ENCODE measurements around the gene PPM1M.
A peak's percentile ranks its signal among the peaks of the same experiment; 100 is the strongest.

PPM1M gene

DNA sequence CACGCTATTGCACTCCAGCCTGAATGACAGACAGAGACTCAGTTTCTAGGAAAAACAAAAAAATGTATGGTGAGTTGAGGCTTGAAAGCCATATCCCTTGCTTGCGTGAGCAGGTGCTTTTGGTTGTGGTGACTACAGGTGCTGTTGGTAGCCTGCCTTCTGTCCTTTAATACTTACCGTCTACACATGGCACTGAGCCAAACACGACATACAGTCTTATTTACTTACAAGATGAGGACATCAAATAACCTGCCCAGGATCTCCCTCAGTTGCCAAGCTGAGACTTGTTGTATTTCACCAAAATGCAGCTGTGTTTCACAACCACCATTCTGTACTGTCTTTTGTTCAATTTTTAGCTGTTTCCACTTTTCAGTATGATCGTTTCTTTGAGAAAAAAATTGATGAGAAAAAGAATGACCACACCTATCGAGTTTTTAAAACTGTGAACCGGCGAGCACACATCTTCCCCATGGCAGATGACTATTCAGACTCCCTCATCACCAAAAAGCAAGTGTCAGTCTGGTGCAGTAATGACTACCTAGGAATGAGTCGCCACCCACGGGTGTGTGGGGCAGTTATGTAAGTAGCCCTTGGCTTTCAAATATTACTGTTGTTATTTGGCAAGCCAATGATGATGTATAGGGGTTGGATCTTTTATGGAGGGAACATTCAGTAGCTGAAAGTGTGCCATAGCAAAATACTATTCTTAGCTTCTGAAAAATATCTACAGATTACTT lies 41.1 kb upstream of the PPM1M start:
- no peaks in the 10 kb centered on the region for H3K27me3 ChIP-seq (ENCODE audit: insufficient read depth, low read length)
- no peak overlapping the region for H2AFZ ChIP-seq (ENCODE audit: low read length, unreplicated experiment)
- peaks cover 17% of the 10 kb centered on the region for H3K4me1 ChIP-seq (ENCODE audit: control insufficient read depth, insufficient read depth, low read length, unreplicated experiment)
- no peak overlapping the region for H3K27ac ChIP-seq (ENCODE audit: low read depth, low read length)
- peaks cover under 1% of the 10 kb centered on the region for H3K79me2 ChIP-seq (ENCODE audit: control insufficient read depth, insufficient read depth, low read length, unreplicated experiment)
- peaks cover 52% of the 10 kb centered on the region for H3K36me3 ChIP-seq (ENCODE audit: insufficient read depth, low read length)
- H3K4me3 ChIP-seq (ENCODE audit: low read depth, low read length): no peak overlapping the region

DNA sequence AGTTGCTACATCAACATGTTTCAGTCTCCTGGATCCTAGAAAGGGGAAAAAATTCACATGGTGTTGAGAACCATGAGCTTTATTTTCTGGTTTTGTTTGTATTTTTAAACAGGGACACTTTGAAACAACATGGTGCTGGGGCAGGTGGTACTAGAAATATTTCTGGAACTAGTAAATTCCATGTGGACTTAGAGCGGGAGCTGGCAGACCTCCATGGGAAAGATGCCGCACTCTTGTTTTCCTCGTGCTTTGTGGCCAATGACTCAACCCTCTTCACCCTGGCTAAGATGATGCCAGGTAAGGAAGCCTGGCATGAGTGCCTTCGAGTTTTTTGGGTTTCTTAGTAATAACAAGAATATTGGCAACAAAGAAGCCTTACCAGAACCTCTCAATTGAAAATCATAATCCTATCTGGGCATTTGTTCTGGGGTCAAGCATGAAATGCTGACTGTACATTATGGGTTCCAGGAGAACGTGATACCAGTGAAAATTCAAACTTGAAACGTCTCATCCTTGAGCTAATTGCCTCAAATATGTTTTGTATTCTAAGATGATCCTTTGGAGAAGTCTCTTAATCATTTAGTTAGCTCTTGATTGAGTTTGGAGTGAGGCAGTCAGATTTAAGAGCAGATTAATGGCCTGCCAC lies 39.7 kb upstream of the PPM1M start:
- Histone ChIP-seq H3K27ac (ENCODE audit: low read depth, low read length) (no peak overlapping the region), H3K36me3 (ENCODE audit: insufficient read depth, low read length) (peaks cover 57% of the 10 kb centered on the region), H3K79me2 (ENCODE audit: control insufficient read depth, insufficient read depth, low read length, unreplicated experiment) (no peaks in the 10 kb centered on the region), H3K4me1 (ENCODE audit: control insufficient read depth, insufficient read depth, low read length, unreplicated experiment) (peaks cover 9% of the 10 kb centered on the region), H3K27me3 (ENCODE audit: insufficient read depth, low read length) (no peaks in the 10 kb centered on the region), H2AFZ (ENCODE audit: low read length, unreplicated experiment) (no peak overlapping the region), H3K4me3 (ENCODE audit: low read depth, low read length) (no peak overlapping the region)

DNA sequence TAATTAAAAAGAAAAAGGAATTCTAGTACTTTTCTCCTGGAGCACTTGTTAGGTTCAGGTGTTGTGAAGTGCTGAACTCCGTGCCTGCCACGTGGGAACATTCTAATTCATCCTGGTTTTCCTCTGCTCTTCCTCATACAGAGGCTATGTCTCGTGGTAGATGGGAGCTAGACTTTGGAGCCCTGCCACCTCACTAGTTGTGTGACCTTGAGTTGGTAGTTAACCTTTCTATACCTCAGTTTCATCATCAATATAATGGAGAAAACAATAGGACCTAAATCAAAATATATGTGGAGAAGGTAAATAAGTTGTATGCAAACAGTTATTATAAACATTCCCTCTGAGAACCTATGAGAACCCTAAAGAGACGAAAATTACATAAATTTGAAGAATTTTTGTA lies 37.0 kb upstream of the PPM1M start:
- Histone ChIP-seq H3K4me3 (ENCODE audit: low read depth, low read length) (no peak overlapping the region), H3K4me1 (ENCODE audit: control insufficient read depth, insufficient read depth, low read length, unreplicated experiment) (no peaks in the 10 kb centered on the region), H3K36me3 (ENCODE audit: insufficient read depth, low read length) (peaks cover 53% of the 10 kb centered on the region), H3K27me3 (ENCODE audit: insufficient read depth, low read length) (no peaks in the 10 kb centered on the region), H2AFZ (ENCODE audit: low read length, unreplicated experiment) (no peak overlapping the region), H3K79me2 (ENCODE audit: control insufficient read depth, insufficient read depth, low read length, unreplicated experiment) (no peaks in the 10 kb centered on the region), H3K27ac (ENCODE audit: low read depth, low read length) (no peak overlapping the region)

DNA sequence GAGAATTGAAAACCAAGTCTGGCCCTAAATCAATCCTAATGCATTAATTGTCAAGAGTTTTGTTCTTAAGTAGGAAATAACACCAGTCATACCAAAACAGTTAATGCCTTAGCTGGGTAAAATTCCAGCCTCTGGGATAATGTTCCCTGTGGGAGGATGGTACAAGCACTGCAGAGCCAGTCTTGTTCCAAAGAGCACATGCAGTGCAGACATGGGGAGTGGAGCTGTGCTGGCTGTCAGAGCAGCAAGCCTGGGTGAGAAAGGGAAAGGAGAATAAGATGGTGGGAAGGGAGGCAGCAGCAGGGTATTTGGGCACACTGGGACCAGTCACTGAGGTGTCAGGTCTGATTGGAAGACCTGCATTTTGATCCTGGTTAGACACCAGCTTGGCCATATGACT lies 35.5 kb upstream of the PPM1M start:
- peaks cover 60% of the 10 kb centered on the region for H3K36me3 ChIP-seq (ENCODE audit: insufficient read depth, low read length)
- no peak overlapping the region for H3K27ac ChIP-seq (ENCODE audit: low read depth, low read length)
- H3K4me3 ChIP-seq (ENCODE audit: low read depth, low read length): no peak overlapping the region
- no peaks in the 10 kb centered on the region for H3K27me3 ChIP-seq (ENCODE audit: insufficient read depth, low read length)
- H3K79me2 ChIP-seq (ENCODE audit: control insufficient read depth, insufficient read depth, low read length, unreplicated experiment): no peaks in the 10 kb centered on the region
- no peaks in the 10 kb centered on the region for H3K4me1 ChIP-seq (ENCODE audit: control insufficient read depth, insufficient read depth, low read length, unreplicated experiment)
- no peak overlapping the region for H2AFZ ChIP-seq (ENCODE audit: low read length, unreplicated experiment)

DNA sequence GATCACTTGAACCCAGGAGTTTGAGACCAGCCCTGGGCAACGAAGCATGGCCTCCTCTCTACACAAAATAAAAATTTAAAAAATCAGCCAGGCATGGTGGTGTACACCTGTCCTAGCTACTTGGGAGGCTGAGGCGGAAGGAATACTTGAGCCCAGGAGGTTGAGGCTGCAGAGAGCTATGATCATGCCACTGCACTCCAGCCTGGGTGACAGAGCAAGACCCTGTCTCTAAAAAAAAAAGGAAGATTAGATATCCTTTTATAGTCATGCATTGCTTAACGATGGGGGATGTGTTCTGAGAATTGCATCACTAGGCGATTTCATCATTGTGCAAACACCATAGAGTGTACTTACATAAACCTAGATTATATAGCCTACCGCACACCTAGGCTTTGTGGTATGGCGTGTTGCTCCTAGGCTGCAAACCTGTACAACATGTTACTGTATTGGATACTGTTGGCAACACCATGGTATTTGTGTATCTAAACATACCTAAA lies 35.0 kb upstream of the PPM1M start:
- no peaks in the 10 kb centered on the region for H3K79me2 ChIP-seq (ENCODE audit: control insufficient read depth, insufficient read depth, low read length, unreplicated experiment)
- no peak overlapping the region for H3K27ac ChIP-seq (ENCODE audit: low read depth, low read length)
- H3K27me3 ChIP-seq (ENCODE audit: insufficient read depth, low read length): no peaks in the 10 kb centered on the region
- H2AFZ ChIP-seq (ENCODE audit: low read length, unreplicated experiment): no peak overlapping the region
- peaks cover 54% of the 10 kb centered on the region for H3K36me3 ChIP-seq (ENCODE audit: insufficient read depth, low read length)
- H3K4me3 ChIP-seq (ENCODE audit: low read depth, low read length): no peak overlapping the region
- no peaks in the 10 kb centered on the region for H3K4me1 ChIP-seq (ENCODE audit: control insufficient read depth, insufficient read depth, low read length, unreplicated experiment)

DNA sequence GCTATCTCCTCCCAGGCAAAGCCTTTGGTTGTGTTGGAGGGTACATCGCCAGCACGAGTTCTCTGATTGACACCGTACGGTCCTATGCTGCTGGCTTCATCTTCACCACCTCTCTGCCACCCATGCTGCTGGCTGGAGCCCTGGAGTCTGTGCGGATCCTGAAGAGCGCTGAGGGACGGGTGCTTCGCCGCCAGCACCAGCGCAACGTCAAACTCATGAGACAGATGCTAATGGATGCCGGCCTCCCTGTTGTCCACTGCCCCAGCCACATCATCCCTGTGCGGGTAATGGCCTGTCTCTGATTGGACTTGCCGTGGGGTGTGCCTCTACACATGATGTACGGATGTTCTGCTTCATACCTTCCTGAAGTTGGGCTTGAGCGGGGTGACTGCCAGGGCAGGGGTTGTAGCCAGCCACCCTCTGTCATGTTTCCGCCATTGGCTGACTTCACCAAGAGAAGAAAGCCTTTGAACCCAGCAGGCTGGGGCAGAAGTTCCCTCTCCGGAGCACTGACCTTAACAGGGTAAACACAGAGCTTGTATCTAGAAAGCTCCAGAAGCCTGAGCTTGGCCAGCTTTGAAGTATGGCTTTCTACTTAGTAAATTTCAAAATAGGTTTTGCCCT lies 34.2 kb upstream of the PPM1M start:
- H3K27ac ChIP-seq (ENCODE audit: low read depth, low read length): no peak overlapping the region
- H3K4me3 ChIP-seq (ENCODE audit: low read depth, low read length): no peak overlapping the region
- peaks cover 46% of the 10 kb centered on the region for H3K36me3 ChIP-seq (ENCODE audit: insufficient read depth, low read length)
- H3K4me1 ChIP-seq (ENCODE audit: control insufficient read depth, insufficient read depth, low read length, unreplicated experiment): peaks cover under 1% of the 10 kb centered on the region
- no peaks in the 10 kb centered on the region for H3K27me3 ChIP-seq (ENCODE audit: insufficient read depth, low read length)
- H3K79me2 ChIP-seq (ENCODE audit: control insufficient read depth, insufficient read depth, low read length, unreplicated experiment): no peaks in the 10 kb centered on the region
- H2AFZ ChIP-seq (ENCODE audit: low read length, unreplicated experiment): no peak overlapping the region

DNA sequence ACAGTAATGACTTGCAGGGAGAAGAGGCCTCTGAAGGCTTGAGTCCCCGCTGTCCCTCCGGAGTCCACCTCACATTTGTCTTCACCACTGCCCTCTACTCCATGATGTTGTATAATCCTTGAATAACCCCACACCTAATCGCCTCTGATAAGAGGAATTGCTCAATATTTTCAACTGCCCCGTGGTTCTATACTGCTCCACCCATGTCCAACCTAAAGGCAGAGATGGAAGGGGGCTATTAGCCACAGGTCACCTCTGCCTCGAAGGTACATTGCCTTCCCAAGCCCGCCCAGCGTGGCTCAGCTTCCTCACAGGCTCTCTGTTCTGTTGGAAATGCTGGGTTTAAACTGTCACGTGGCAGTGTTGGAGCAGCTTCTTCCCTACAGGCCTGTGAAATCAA lies 32.6 kb upstream of the PPM1M start:
- Histone ChIP-seq H3K4me1 (ENCODE audit: control insufficient read depth, insufficient read depth, low read length, unreplicated experiment) (peaks cover 13% of the 10 kb centered on the region), H3K36me3 (ENCODE audit: insufficient read depth, low read length) (peaks cover 37% of the 10 kb centered on the region; the same call in 1 of the 2 replicates), H2AFZ (ENCODE audit: low read length, unreplicated experiment) (no peak overlapping the region), H3K4me3 (ENCODE audit: low read depth, low read length) (no peak overlapping the region), H3K27ac (ENCODE audit: low read depth, low read length) (no peak overlapping the region), H3K27me3 (ENCODE audit: insufficient read depth, low read length) (no peaks in the 10 kb centered on the region), H3K79me2 (ENCODE audit: control insufficient read depth, insufficient read depth, low read length, unreplicated experiment) (no peaks in the 10 kb centered on the region)

DNA sequence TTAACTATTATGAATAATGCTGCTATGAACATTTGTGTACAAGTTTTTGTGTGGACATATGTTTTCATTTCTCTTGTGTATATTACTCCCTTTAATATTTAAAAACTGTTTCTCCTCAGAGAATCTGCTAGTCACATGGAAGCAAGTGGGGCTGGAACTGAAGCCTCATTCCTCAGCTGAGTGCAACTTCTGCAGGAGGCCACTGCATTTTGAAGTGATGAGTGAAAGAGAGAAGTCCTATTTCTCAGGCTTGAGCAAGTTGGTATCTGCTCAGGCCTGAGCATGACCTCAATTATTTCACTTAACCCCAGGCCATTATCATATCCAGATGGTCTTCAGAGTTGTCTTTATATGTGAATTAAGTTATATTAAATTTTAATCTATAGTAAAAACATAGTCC lies 31.7 kb upstream of the PPM1M start:
- Histone ChIP-seq H3K4me1 (ENCODE audit: control insufficient read depth, insufficient read depth, low read length, unreplicated experiment) (peaks cover 13% of the 10 kb centered on the region), H3K36me3 (ENCODE audit: insufficient read depth, low read length) (peaks cover 28% of the 10 kb centered on the region; the same call in 1 of the 2 replicates), H3K79me2 (ENCODE audit: control insufficient read depth, insufficient read depth, low read length, unreplicated experiment) (no peaks in the 10 kb centered on the region), H3K27me3 (ENCODE audit: insufficient read depth, low read length) (no peaks in the 10 kb centered on the region), H2AFZ (ENCODE audit: low read length, unreplicated experiment) (no peak overlapping the region), H3K4me3 (ENCODE audit: low read depth, low read length) (no peak overlapping the region), H3K27ac (ENCODE audit: low read depth, low read length) (no peak overlapping the region)

DNA sequence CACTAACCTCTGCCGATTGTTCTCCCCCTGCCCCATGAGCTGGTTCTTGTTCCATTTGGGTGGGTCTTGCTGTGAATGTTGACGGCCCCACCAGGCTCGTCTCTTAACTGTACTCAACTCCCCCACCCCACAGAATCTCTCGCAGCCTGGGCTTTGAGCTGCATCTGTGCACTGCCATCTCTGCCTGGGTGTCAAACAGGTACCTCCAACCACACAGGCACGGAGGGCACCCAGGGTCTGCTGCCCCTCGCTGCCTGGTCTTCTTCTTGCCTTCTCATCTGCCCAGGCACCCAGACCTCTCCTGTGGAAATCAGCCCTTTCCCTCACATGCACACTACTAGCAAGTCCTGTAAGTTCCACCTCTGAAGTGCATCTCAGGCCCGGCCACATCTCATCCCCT lies 30.2 kb upstream of the PPM1M start:
- Histone ChIP-seq H3K36me3 (ENCODE audit: insufficient read depth, low read length) (peaks cover 24% of the 10 kb centered on the region; the same call in 1 of the 2 replicates), H3K4me3 (ENCODE audit: low read depth, low read length) (no peak overlapping the region), H3K79me2 (ENCODE audit: control insufficient read depth, insufficient read depth, low read length, unreplicated experiment) (no peaks in the 10 kb centered on the region), H3K27me3 (ENCODE audit: insufficient read depth, low read length) (no peaks in the 10 kb centered on the region), H3K27ac (ENCODE audit: low read depth, low read length) (no peak overlapping the region), H2AFZ (ENCODE audit: low read length, unreplicated experiment) (no peak overlapping the region), H3K4me1 (ENCODE audit: control insufficient read depth, insufficient read depth, low read length, unreplicated experiment) (peaks cover 13% of the 10 kb centered on the region)

DNA sequence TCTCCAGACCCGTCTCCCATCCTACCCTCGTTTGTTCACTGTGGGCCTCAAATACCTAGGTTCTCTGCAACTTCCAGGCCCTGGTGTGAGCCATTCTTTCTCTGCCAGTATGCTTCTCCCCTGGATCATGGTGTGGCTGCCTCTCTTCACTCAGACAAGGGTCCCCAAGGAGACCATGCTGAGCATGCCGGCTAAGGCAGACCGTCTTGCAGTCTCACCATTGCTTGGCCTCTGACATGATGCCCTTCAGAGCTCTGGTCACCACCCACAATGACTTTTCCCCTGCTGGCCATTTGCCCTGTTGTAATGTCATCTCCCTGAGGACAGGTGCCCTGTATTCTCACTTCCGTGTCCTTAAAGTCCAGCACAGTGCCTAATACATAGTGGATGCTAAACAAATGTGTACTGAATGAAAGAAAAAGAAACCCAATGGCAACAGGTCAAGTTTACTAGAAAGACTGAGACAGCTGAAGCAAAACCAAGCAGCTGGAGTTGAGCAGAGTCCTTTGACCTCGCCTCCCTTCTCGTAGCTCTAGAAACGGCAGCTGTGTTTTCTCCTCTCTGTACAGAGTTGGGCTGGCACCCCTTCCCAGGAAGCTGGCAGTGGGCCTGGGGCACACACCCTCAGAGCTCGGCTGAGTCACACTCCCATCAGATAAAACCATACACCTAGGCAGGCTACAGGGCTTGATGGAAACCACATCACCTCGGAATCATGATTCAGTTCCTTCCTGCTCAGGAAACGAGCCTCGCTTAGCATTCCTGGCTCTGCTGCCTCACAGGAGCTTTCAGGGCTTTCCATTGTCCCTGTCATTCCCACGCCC lies 28.8 kb upstream of the PPM1M start:
- Histone ChIP-seq H3K36me3 (ENCODE audit: insufficient read depth, low read length) (peaks cover 14% of the 10 kb centered on the region; the same call in 1 of the 2 replicates), H3K27ac (ENCODE audit: low read depth, low read length) (peak overlapping the region; percentile 45; the same call in 1 of the 2 replicates), H2AFZ (ENCODE audit: low read length, unreplicated experiment) (no peak overlapping the region), H3K79me2 (ENCODE audit: control insufficient read depth, insufficient read depth, low read length, unreplicated experiment) (no peaks in the 10 kb centered on the region), H3K4me1 (ENCODE audit: control insufficient read depth, insufficient read depth, low read length, unreplicated experiment) (peaks cover 13% of the 10 kb centered on the region), H3K4me3 (ENCODE audit: low read depth, low read length) (no peak overlapping the region), H3K27me3 (ENCODE audit: insufficient read depth, low read length) (no peaks in the 10 kb centered on the region)
